ENCODE measurements around the gene IL2RG.

DNA sequence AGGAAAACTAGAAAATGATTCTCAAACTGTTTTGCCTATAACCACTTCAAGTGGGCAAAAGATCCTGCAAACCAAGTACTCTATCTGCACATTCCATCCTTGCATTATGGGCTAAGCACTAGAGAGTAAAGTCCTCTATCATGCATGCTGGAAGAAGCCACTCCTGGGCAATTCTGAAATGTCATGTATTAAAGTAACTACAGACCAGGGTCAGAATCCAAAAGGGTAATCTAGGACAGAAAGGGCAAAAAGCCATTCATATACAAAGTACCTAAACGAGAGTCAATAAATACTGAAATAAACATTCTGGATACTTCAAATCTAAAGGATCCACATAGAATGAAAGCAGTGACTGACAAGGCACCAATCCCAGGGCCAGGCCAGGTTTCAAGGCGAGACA lies 44.3 kb downstream of the IL2RG start:
- TF ChIP-seq GATA3 (IDR thresholded peaks at IDR 0.05; ENCODE audit: low read depth, low read length) (no peak), GATA2 (IDR thresholded peaks at IDR 0.05; ENCODE audit: low read depth, low read length) (no peak)

Measured in SH-SY5Y (cell line).